Fibroblast of skin of left biceps (primary cell): ENCODE data around the gene LTB4R.
"Not testable (repeated sequence)": the region's sequence is repeated elsewhere in the genome, so short reads cannot be mapped to it uniquely, and the experiment has no call there.

Experiments used
- DNase-seq, 2 experiments: peaks; one replicate each; pipeline ENCODE4 v3.0.0-alpha.2; 2013; ENCODE audit warnings: low read depth in 2 of 2

Gene LTB4R

GRCh38 chr14:24343795-24344660 is 32.7 kb downstream of the LTB4R start:
- no peak for DNase-seq

GRCh38 chr14:24347134-24347533 is 35.8 kb downstream of the LTB4R start:
- no peak for DNase-seq

- no peak for DNase-seq
These were observed 36.9 kb downstream of the LTB4R start for GRCh38 chr14:24348186-24348585.

GRCh38 chr14:24349742-24350141 is 38.4 kb downstream of the LTB4R start:
- no peak for DNase-seq

GRCh38 chr14:24351517-24351916 is 40.2 kb downstream of the LTB4R start:
- DNase-seq: no peak

- DNase-seq: peak in 1 of 2 experiments; percentile 29
These were observed 42.5 kb downstream of the LTB4R start for GRCh38 chr14:24353559-24354481.

GRCh38 chr14:24354482-24354825 is 43.2 kb downstream of the LTB4R start:
- not testable (repeated sequence) for DNase-seq

- no peak for DNase-seq
These were observed 43.7 kb downstream of the LTB4R start for GRCh38 chr14:24355009-24355408.

- DNase-seq: no peak
These were observed 44.9 kb downstream of the LTB4R start for GRCh38 chr14:24356208-24356607.

GRCh38 chr14:24360281-24360680 is 49.0 kb downstream of the LTB4R start:
- DNase-seq: no peak

- no peak for DNase-seq
These were observed 50.0 kb downstream of the LTB4R start for GRCh38 chr14:24361326-24361725.

GRCh38 chr14:24362241-24362960 is 51.1 kb downstream of the LTB4R start:
- peak; percentile 44 to 51 for DNase-seq

GRCh38 chr14:24363401-24363800 is 52.1 kb downstream of the LTB4R start:
- DNase-seq: no peak

- DNase-seq: no peak
These were observed 53.5 kb downstream of the LTB4R start for GRCh38 chr14:24364841-24365240.

- peak; percentile 75 to 76 for DNase-seq
These were observed 54.5 kb downstream of the LTB4R start for GRCh38 chr14:24365600-24366412.

- DNase-seq: no peak
These were observed 55.1 kb downstream of the LTB4R start for GRCh38 chr14:24366413-24366720.

GRCh38 chr14:24366721-24367513 is 55.6 kb downstream of the LTB4R start:
- DNase-seq: peak; percentile 97
